Non-pigmented ciliary epithelial cell (primary cell): ENCODE results near the gene MIPEP.

Experiments used
- DNase-seq: peaks from one replicate; pipeline ENCODE4 v3.0.0-alpha.2; 2010; ENCODE audit warnings: low read depth

The MIPEP gene

GRCh38 chr13:23680845-23681669 is 208.1 kb downstream of the MIPEP start:
- DNase-seq: no peak
